HG02642 (cell line): Measurements from ENCODE around the gene HDAC10.

Experiments used
- ATAC-seq: cut with Tn5 transposase; IDR thresholded peaks from one replicate; pipeline ENCODE4 v1.9.1; 2021; ENCODE audit warnings: mild to moderate bottlenecking; ENCODE audit not compliant: unreplicated experiment, poor library complexity

HDAC10 gene

GRCh38 chr22:50257451-50258360 is 6.6 kb upstream of the HDAC10 start:
- ATAC-seq: no peak

- no peak for ATAC-seq
Observed at GRCh38 chr22:50257041-50257440, 6.0 kb upstream of the HDAC10 start.

GRCh38 chr22:50256258-50256862 is 5.3 kb upstream of the HDAC10 start:
- no peak for ATAC-seq

- ATAC-seq: no peak
Observed at GRCh38 chr22:50255607-50256006, 4.5 kb upstream of the HDAC10 start.

- no peak for ATAC-seq
Observed at GRCh38 chr22:50255099-50255498, 4.0 kb upstream of the HDAC10 start.

- ATAC-seq: no peak
Observed at GRCh38 chr22:50253941-50254340, 2.9 kb upstream of the HDAC10 start.

- no peak for ATAC-seq
Observed at GRCh38 chr22:50253046-50253915, 2.2 kb upstream of the HDAC10 start.

GRCh38 chr22:50252082-50253045 is 1.3 kb upstream of the HDAC10 start:
- no peak for ATAC-seq

- ATAC-seq: no peak
Observed at GRCh38 chr22:50251477-50252081, 514 bp upstream of the HDAC10 start.

GRCh38 chr22:50250249-50250554 is 863 bp downstream of the HDAC10 start:
- no peak for ATAC-seq

GRCh38 chr22:50249341-50250248 is 1.5 kb downstream of the HDAC10 start:
- ATAC-seq: no peak

GRCh38 chr22:50248196-50249081 is 2.6 kb downstream of the HDAC10 start:
- no peak for ATAC-seq

- no peak for ATAC-seq
Observed at GRCh38 chr22:50247748-50248147, 3.3 kb downstream of the HDAC10 start.

GRCh38 chr22:50246242-50247175 is 4.6 kb downstream of the HDAC10 start:
- ATAC-seq: no peak

GRCh38 chr22:50245214-50246072 is 5.6 kb downstream of the HDAC10 start:
- no peak for ATAC-seq
